OCI-LY1 (cell line): Measurements from ENCODE around the gene ACVR1.

Source experiments
- H2AFZ ChIP-seq: fragments of 200-600 bp; sonication (generic), shearing (Covaris generic); 2 replicates; pipeline ENCODE4 v1.6.0; 2014; ENCODE audit warnings: antibody characterized with exemption, mild to moderate bottlenecking, low read length
- H3F3A ChIP-seq: fragments of 200-600 bp; sonication (generic), shearing (Covaris generic); 2 replicates; pipeline ENCODE4 v1.6.0; 2014; ENCODE audit warnings: mild to moderate bottlenecking, antibody characterized with exemption, low read length, moderate library complexity; ENCODE audit not compliant: insufficient read depth
- H3K27ac ChIP-seq: fragments of 200-600 bp; sonication (generic); 2 replicates; pipeline ENCODE4 v1.5.1; 2014; ENCODE audit warnings: low read length, mixed run types, mild to moderate bottlenecking, low read depth; ENCODE audit not compliant: poor library complexity, severe bottlenecking
- H3K27me3 ChIP-seq: fragments of 200-600 bp; sonication (generic); 2 replicates; pipeline ENCODE4 v1.6.0; 2014; ENCODE audit warnings: antibody characterized with exemption, mild to moderate bottlenecking, low read length, moderate library complexity; ENCODE audit not compliant: insufficient read depth
- H3K36me3 ChIP-seq: fragments of 200-600 bp; sonication (generic); 2 replicates; pipeline ENCODE4 v1.6.1; 2014; ENCODE audit warnings: mild to moderate bottlenecking, antibody characterized with exemption, low read length, moderate library complexity, mixed read lengths; ENCODE audit not compliant: insufficient read depth
- H3K4me1 ChIP-seq: fragments of 200-600 bp; sonication (generic); 2 replicates; pipeline ENCODE4 v1.5.1; 2014; ENCODE audit warnings: mild to moderate bottlenecking, low read length, moderate library complexity; ENCODE audit not compliant: insufficient read depth, severe bottlenecking
- H3K4me2 ChIP-seq: fragments of 200-600 bp; sonication (generic), shearing (Covaris generic); 2 replicates; pipeline ENCODE4 v1.6.1; 2014; ENCODE audit warnings: low read length
- H3K4me3 ChIP-seq: fragments of 200-600 bp; sonication (generic); 2 replicates; pipeline ENCODE4 v1.5.1; 2014; ENCODE audit warnings: low read length, low read depth, mild to moderate bottlenecking, mixed read lengths; ENCODE audit not compliant: poor library complexity, severe bottlenecking
- H3K79me2 ChIP-seq: fragments of 200-600 bp; shearing (Covaris generic); 2 replicates; pipeline ENCODE4 v1.6.1; 2016; ENCODE audit warnings: mixed run types, low read length, mixed read lengths; ENCODE audit not compliant: insufficient read depth
- H3K9ac ChIP-seq: fragments of 200-600 bp; sonication (generic), shearing (Covaris generic); 2 replicates; pipeline ENCODE4 v1.6.1; 2014; ENCODE audit warnings: mild to moderate bottlenecking, low read length, mixed read lengths
- H3K9me2 ChIP-seq: fragments of 200-600 bp; sonication (generic), shearing (Covaris generic); 2 replicates; pipeline ENCODE4 v1.6.1; 2014; ENCODE audit warnings: low read depth, mild to moderate bottlenecking, low read length, mixed read lengths
- H3K9me3 ChIP-seq: fragments of 200-600 bp; shearing (Covaris generic); 2 replicates; pipeline ENCODE4 v1.6.1; 2014; ENCODE audit warnings: low read length, mixed read lengths
- H4K20me1 ChIP-seq: fragments of 200-600 bp; sonication (generic), shearing (Covaris generic); 2 replicates; pipeline ENCODE4 v1.6.0; 2016; ENCODE audit warnings: mild to moderate bottlenecking, low read length; ENCODE audit not compliant: insufficient read depth
- EZH2 ChIP-seq: fragments of 200-600 bp; sonication (generic), shearing (Covaris generic); IDR thresholded peaks from 2 replicates; pipeline ENCODE4 v1.8.0; 2017; ENCODE audit warnings: borderline replicate concordance, mixed run types, mild to moderate bottlenecking, antibody characterized with exemption, low read length, moderate library complexity, mixed read lengths
- TF ChIP-seq, protein P1 (sequence below): fragments of 200-600 bp; sonication (generic), shearing (Covaris generic); IDR thresholded peaks from 2 replicates; pipeline ENCODE4 v1.5.1; 2017; ENCODE audit warnings: mild to moderate bottlenecking, antibody characterized with exemption, low read length, moderate library complexity, mixed read lengths

ACVR1 gene

DNA sequence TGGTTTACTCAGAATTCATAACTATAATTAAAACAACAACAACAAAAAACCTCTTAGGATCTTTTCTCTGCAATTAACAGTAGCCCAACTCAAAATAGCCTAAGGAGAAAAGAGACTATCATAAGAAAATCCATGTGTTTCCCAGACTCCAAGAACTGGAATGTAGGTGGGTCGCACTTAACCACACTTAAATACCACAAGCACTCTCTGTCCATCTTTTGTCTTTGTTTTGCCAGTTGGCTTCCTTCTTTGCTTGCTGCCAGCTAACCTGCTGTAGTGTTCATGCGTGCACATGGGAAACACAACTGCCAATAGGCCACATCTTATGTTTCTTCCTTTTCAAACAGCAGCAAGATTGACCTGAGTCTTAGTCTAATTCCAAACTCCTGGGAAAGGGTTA, 24.1 kb upstream of the ACVR1 start:
- Histone ChIP-seq H3K4me1 (no peaks in the 10 kb centered on the region), H3K9me2 (no peaks in the 10 kb centered on the region), H2AFZ (no peak overlapping the region), H3K9ac (no peak overlapping the region), H3F3A (no peaks in the 10 kb centered on the region), H3K79me2 (no peaks in the 10 kb centered on the region), H3K4me2 (no peak overlapping the region), H3K9me3 (no peaks in the 10 kb centered on the region), H3K27ac (no peak overlapping the region), H3K27me3 (no peaks in the 10 kb centered on the region; the same call in 1 of the 2 replicates), H3K36me3 (no peaks in the 10 kb centered on the region), H3K4me3 (no peak overlapping the region), H4K20me1 (no peaks in the 10 kb centered on the region)
- TF ChIP-seq, protein P1, sequence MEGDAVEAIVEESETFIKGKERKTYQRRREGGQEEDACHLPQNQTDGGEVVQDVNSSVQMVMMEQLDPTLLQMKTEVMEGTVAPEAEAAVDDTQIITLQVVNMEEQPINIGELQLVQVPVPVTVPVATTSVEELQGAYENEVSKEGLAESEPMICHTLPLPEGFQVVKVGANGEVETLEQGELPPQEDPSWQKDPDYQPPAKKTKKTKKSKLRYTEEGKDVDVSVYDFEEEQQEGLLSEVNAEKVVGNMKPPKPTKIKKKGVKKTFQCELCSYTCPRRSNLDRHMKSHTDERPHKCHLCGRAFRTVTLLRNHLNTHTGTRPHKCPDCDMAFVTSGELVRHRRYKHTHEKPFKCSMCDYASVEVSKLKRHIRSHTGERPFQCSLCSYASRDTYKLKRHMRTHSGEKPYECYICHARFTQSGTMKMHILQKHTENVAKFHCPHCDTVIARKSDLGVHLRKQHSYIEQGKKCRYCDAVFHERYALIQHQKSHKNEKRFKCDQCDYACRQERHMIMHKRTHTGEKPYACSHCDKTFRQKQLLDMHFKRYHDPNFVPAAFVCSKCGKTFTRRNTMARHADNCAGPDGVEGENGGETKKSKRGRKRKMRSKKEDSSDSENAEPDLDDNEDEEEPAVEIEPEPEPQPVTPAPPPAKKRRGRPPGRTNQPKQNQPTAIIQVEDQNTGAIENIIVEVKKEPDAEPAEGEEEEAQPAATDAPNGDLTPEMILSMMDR: no peak
- no peak for TF ChIP-seq EZH2

DNA sequence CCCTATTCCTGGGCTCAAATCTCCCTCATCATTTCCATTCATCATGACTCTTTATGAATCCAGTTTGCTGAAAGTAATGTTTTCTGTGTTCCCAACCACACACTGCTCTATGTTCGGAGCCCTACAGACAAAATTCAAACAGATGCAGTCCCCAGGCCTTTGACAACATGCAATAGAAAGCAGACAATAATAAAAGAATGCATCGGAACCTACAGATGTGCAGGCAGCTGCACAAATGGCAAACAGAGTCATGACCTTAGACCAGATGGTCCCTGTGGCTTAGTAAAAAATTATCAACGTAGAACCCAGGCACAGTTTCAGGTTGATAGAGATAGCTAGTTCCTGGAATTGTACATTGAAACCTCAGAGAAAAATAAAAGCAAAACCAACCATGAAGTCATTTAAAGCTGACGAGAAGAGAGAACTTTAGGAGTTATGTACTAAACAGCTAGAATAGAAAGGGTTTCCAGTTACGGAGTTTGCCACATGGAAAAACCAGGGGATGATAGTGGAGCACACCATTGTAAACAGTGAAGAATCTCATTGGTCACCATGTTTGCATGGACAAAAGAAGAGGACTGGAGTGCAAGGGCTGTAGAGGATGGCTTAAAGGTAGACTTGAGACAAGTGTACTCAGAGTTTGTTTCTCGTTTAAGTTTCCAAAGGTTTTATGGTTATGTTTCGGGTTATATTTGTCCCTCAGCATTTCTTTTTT, 23.2 kb upstream of the ACVR1 start:
- no peaks in the 10 kb centered on the region for H3K9me3 ChIP-seq
- no peaks in the 10 kb centered on the region for H3K79me2 ChIP-seq
- H3K9ac ChIP-seq: no peak overlapping the region
- no peaks in the 10 kb centered on the region for H3K36me3 ChIP-seq
- H3K27me3 ChIP-seq: no peaks in the 10 kb centered on the region; the same call in 1 of the 2 replicates
- H3K4me1 ChIP-seq: no peaks in the 10 kb centered on the region
- H2AFZ ChIP-seq: no peak overlapping the region
- no peaks in the 10 kb centered on the region for H4K20me1 ChIP-seq
- H3K27ac ChIP-seq: no peak overlapping the region
- H3F3A ChIP-seq: no peaks in the 10 kb centered on the region
- H3K4me2 ChIP-seq: no peak overlapping the region
- no peak for TF ChIP-seq EZH2
- TF ChIP-seq, protein P1: no peak
- no peaks in the 10 kb centered on the region for H3K9me2 ChIP-seq
- no peak overlapping the region for H3K4me3 ChIP-seq

DNA sequence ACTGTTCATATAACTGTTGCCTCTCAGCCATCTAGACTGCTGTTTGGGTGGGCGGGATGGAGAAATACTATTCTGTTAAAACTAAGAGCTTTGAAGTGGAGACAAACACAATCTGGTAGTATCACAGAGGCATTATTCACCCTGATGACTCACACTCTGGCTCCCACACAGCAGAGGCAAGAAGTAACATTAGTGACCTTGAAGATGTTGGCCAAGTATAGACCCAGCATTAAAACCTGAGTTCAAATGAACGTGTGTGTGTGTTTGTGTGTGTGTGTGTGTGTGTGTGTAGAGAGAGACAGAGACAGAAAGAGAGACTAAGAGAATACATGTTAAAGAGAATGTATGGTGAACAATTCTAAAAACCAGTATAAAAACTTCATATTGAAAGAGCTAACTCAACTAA, 22.5 kb upstream of the ACVR1 start:
- Histone ChIP-seq H3F3A (no peaks in the 10 kb centered on the region), H3K27me3 (no peaks in the 10 kb centered on the region; the same call in 1 of the 2 replicates), H3K36me3 (no peaks in the 10 kb centered on the region), H3K4me1 (no peaks in the 10 kb centered on the region), H3K4me2 (no peak overlapping the region), H4K20me1 (no peaks in the 10 kb centered on the region), H3K4me3 (no peak overlapping the region), H2AFZ (no peak overlapping the region), H3K9ac (no peak overlapping the region), H3K9me2 (no peaks in the 10 kb centered on the region), H3K79me2 (no peaks in the 10 kb centered on the region), H3K27ac (no peak overlapping the region), H3K9me3 (no peaks in the 10 kb centered on the region)
- TF ChIP-seq, protein P1: no peak
- TF ChIP-seq EZH2: no peak
